HepG2 (cell line): Measurements from ENCODE around the gene ACRBP. TPM values are rescaled to one million over a fixed set of nuclear protein-coding genes. Genes with fewer than 3 reads are reported as not detected.

Source experiments
- EHMT2 ChIP-seq: fragments of 200-600 bp; sonication (generic); IDR thresholded peaks from 2 replicates; pipeline ENCODE4 v1.7.0; 2017; ENCODE audit warnings: antibody characterized with exemption, low read depth, low read length, borderline replicate concordance
- HOXA3 ChIP-seq: sonication (generic); formaldehyde crosslinking; IDR thresholded peaks from 2 replicates; pipeline ENCODE4 v1.5.0; 2020; ENCODE audit warnings: missing genetic modification reagents
- JDP2 ChIP-seq: sonication (generic); formaldehyde crosslinking; IDR thresholded peaks from 2 replicates; pipeline ENCODE4 v1.8.1; 2022; ENCODE audit warnings: missing genetic modification reagents, borderline replicate concordance
- SETDB1 ChIP-seq: sonication (generic); formaldehyde crosslinking; IDR thresholded peaks from 2 replicates; pipeline ENCODE4 v1.5.1; 2020; ENCODE audit warnings: missing genetic modification reagents, mild to moderate bottlenecking, borderline replicate concordance
- TSC22D2 ChIP-seq: sonication (generic); formaldehyde crosslinking; IDR thresholded peaks from 2 replicates; pipeline ENCODE4 v1.5.1; 2020; ENCODE audit warnings: missing genetic modification reagents, mild to moderate bottlenecking, borderline replicate concordance
- ZNF124 ChIP-seq: sonication (generic); formaldehyde crosslinking; IDR thresholded peaks from 2 replicates; pipeline ENCODE4 v1.4.0; 2020; ENCODE audit warnings: missing genetic modification reagents
- polyA plus RNA-seq, 8 experiments: library from polyadenylated mRNA; depleted of rRNA in 3 of 8; stranded (reverse) in 7 of 8; unstranded in 1 of 8; fragments of >200 nt; fragmentation: Illumina TruSeq in 4 of 8; extraction: Trizol in 4 of 8; gene quantifications; 2 replicates each; pipeline versions ENCODE4 v1.2.1 to v1.2.3, GENCODE V29; 2011 to 2016; ENCODE audit warnings: low read depth in 4 of 8, missing spikeins in 1 of 8, mixed read lengths in 1 of 8; ENCODE audit not compliant: insufficient read depth in 1 of 8
- total RNA-seq, 5 experiments: library from RNA; depleted of rRNA; stranded (reverse); fragments of >200 nt; fragmentation: Illumina TruSeq; extraction: Trizol; gene quantifications; 2 replicates each; pipeline ENCODE4 v1.2.3, GENCODE V29; 2016; ENCODE audit warnings: low read depth in 1 of 5
- TF ChIP-seq, protein P1 (sequence below), 2 experiments: fragments of 450-650 bp in 1 of 2; sonication (generic) in 1 of 2; formaldehyde crosslinking in 1 of 2; IDR thresholded peaks; 2 replicates each; pipeline versions ENCODE4 v1.6.1 to v1.8.0; 2016 to 2022; ENCODE audit warnings: antibody characterized with exemption in 1 of 2, mild to moderate bottlenecking in 1 of 2, missing genetic modification reagents in 1 of 2
- TF ChIP-seq, protein P2 (sequence below): IDR thresholded peaks from 2 replicates; pipeline ENCODE4 v1.6.1; 2016; ENCODE audit warnings: missing genetic modification reagents, missing compliant biosample characterization
- TF ChIP-seq, protein P3 (sequence below): sonication (generic); formaldehyde crosslinking; IDR thresholded peaks from 2 replicates; pipeline ENCODE4 v1.4.0; 2020; ENCODE audit warnings: mild to moderate bottlenecking, missing genetic modification reagents
- TF ChIP-seq, protein P4 (sequence below): IDR thresholded peaks from 2 replicates; pipeline ENCODE4 v1.6.1; 2018; ENCODE audit warnings: missing genetic modification reagents
- TF ChIP-seq, protein P5 (sequence below): sonication (generic); formaldehyde crosslinking; IDR thresholded peaks from 2 replicates; pipeline ENCODE4 v1.8.0; 2023; ENCODE audit warnings: mild to moderate bottlenecking, missing genetic modification reagents
- TF ChIP-seq, protein P6 (sequence below): sonication (generic); formaldehyde crosslinking; IDR thresholded peaks from 2 replicates; pipeline ENCODE4 v1.4.0; 2020; ENCODE audit warnings: missing genetic modification reagents

The ACRBP gene
- total and polyA plus RNA-seq, 2 of the 13 experiments (the other 11 are each of a cell fraction or from before 2014, with no cell fraction given): 0.46 TPM; not detected in 1

DNA sequence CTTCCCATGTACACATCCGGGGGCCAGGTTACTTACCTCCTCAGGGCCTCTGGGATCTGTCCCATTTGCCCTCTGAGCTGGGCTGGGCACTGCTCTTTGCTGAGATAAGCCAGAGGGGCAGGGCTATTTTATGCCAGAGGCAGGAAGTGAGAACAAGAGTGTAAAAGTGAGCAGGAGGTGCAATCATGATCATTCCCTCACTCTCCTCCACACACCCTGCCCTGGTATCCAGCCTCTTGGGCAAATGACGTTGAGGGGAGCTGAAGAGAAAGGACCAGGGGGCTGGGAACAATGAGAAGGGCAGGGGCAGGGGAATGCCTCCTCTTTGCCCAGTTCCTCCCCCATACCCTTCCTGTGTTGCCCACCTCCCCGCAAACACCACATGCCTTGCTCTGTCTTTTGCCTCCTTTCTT is 15.7 kb downstream of the ACRBP start (continued):
- TF ChIP-seq, protein P1, sequence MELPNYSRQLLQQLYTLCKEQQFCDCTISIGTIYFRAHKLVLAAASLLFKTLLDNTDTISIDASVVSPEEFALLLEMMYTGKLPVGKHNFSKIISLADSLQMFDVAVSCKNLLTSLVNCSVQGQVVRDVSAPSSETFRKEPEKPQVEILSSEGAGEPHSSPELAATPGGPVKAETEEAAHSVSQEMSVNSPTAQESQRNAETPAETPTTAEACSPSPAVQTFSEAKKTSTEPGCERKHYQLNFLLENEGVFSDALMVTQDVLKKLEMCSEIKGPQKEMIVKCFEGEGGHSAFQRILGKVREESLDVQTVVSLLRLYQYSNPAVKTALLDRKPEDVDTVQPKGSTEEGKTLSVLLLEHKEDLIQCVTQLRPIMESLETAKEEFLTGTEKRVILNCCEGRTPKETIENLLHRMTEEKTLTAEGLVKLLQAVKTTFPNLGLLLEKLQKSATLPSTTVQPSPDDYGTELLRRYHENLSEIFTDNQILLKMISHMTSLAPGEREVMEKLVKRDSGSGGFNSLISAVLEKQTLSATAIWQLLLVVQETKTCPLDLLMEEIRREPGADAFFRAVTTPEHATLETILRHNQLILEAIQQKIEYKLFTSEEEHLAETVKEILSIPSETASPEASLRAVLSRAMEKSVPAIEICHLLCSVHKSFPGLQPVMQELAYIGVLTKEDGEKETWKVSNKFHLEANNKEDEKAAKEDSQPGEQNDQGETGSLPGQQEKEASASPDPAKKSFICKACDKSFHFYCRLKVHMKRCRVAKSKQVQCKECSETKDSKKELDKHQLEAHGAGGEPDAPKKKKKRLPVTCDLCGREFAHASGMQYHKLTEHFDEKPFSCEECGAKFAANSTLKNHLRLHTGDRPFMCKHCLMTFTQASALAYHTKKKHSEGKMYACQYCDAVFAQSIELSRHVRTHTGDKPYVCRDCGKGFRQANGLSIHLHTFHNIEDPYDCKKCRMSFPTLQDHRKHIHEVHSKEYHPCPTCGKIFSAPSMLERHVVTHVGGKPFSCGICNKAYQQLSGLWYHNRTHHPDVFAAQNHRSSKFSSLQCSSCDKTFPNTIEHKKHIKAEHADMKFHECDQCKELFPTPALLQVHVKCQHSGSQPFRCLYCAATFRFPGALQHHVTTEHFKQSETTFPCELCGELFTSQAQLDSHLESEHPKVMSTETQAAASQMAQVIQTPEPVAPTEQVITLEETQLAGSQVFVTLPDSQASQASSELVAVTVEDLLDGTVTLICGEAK (IDR thresholded peaks at IDR 0.05): no peak
- TF ChIP-seq, protein P1 (CRISPR knock-in tag; IDR thresholded peaks at IDR 0.05): no peak
- TF ChIP-seq, protein P2, sequence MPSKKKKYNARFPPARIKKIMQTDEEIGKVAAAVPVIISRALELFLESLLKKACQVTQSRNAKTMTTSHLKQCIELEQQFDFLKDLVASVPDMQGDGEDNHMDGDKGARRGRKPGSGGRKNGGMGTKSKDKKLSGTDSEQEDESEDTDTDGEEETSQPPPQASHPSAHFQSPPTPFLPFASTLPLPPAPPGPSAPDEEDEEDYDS: 0 out of 2 replicates have a peak, but pooled peaks have one; percentile 23
- no peak for TF ChIP-seq SETDB1 (CRISPR knock-in tag)
- no peak for TF ChIP-seq TSC22D2 (CRISPR knock-in tag)
- no peak for TF ChIP-seq ZNF124 (CRISPR knock-in tag)
- TF ChIP-seq, protein P3, sequence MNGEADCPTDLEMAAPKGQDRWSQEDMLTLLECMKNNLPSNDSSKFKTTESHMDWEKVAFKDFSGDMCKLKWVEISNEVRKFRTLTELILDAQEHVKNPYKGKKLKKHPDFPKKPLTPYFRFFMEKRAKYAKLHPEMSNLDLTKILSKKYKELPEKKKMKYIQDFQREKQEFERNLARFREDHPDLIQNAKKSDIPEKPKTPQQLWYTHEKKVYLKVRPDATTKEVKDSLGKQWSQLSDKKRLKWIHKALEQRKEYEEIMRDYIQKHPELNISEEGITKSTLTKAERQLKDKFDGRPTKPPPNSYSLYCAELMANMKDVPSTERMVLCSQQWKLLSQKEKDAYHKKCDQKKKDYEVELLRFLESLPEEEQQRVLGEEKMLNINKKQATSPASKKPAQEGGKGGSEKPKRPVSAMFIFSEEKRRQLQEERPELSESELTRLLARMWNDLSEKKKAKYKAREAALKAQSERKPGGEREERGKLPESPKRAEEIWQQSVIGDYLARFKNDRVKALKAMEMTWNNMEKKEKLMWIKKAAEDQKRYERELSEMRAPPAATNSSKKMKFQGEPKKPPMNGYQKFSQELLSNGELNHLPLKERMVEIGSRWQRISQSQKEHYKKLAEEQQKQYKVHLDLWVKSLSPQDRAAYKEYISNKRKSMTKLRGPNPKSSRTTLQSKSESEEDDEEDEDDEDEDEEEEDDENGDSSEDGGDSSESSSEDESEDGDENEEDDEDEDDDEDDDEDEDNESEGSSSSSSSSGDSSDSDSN: peak; percentile 14; the same call in 1 of the 2 replicates
- TF ChIP-seq, protein P4, sequence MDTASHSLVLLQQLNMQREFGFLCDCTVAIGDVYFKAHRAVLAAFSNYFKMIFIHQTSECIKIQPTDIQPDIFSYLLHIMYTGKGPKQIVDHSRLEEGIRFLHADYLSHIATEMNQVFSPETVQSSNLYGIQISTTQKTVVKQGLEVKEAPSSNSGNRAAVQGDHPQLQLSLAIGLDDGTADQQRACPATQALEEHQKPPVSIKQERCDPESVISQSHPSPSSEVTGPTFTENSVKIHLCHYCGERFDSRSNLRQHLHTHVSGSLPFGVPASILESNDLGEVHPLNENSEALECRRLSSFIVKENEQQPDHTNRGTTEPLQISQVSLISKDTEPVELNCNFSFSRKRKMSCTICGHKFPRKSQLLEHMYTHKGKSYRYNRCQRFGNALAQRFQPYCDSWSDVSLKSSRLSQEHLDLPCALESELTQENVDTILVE (CRISPR knock-in tag): no peak
- TF ChIP-seq JDP2 (CRISPR knock-in tag): no peak
- TF ChIP-seq, protein P5, sequence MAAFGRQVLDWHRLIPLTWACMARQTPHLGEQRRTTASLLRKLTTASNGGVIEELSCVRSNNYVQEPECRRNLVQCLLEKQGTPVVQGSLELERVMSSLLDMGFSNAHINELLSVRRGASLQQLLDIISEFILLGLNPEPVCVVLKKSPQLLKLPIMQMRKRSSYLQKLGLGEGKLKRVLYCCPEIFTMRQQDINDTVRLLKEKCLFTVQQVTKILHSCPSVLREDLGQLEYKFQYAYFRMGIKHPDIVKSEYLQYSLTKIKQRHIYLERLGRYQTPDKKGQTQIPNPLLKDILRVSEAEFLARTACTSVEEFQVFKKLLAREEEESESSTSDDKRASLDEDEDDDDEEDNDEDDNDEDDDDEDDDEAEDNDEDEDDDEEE (CRISPR knock-in tag): no peak
- no peak for TF ChIP-seq EHMT2
- TF ChIP-seq, protein P6, sequence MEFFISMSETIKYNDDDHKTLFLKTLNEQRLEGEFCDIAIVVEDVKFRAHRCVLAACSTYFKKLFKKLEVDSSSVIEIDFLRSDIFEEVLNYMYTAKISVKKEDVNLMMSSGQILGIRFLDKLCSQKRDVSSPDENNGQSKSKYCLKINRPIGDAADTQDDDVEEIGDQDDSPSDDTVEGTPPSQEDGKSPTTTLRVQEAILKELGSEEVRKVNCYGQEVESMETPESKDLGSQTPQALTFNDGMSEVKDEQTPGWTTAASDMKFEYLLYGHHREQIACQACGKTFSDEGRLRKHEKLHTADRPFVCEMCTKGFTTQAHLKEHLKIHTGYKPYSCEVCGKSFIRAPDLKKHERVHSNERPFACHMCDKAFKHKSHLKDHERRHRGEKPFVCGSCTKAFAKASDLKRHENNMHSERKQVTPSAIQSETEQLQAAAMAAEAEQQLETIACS (CRISPR knock-in tag): no peak
- 0 out of 2 replicates have a peak, but pooled peaks have one; percentile 17 for TF ChIP-seq HOXA3
